ENCODE measurements around the gene RGR. TPM values are rescaled to one million over a fixed set of nuclear protein-coding genes. Genes with fewer than 3 reads are reported as not detected.

The RGR gene
- total RNA-seq, 1 experiment from 2014 or later, result not detected

DNA sequence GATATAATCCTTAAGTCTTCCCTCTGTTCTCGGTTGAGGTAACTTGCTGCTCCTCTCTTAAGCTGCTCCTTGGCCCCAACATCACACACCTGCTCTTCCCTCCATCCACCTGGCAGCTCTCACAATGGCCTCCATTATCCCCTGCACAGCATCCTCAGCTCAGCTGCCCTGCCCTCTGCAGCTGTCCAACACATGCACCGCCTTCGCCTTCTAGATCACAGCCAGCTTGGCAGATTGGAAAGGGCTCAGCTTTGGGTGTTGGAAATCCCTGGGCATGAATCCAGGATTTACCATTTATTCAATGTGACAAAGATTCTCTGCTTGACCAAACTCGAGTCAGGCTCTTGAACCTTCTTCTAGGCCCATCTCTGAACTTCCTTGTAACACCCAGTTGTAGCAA lies 20.6 kb downstream of the RGR start:
- no peaks in the 10 kb centered on the region for H3K36me3 Mint-ChIP-seq
- peaks cover 10% of the 10 kb centered on the region for H3K27me3 Mint-ChIP-seq (ENCODE audit: low read depth)
- CTCF ChIA-PET, result interaction anchor here (1.0 to 7.0 kb wide), 9 partner anchors 10 to 284 kb away, joined by 3 to 261 read pairs (median 6); no protein-coding TSS in a partner anchor
- H3K4me1 Mint-ChIP-seq, result peaks cover 13% of the 10 kb centered on the region
- TF ChIP-seq, protein P1, sequence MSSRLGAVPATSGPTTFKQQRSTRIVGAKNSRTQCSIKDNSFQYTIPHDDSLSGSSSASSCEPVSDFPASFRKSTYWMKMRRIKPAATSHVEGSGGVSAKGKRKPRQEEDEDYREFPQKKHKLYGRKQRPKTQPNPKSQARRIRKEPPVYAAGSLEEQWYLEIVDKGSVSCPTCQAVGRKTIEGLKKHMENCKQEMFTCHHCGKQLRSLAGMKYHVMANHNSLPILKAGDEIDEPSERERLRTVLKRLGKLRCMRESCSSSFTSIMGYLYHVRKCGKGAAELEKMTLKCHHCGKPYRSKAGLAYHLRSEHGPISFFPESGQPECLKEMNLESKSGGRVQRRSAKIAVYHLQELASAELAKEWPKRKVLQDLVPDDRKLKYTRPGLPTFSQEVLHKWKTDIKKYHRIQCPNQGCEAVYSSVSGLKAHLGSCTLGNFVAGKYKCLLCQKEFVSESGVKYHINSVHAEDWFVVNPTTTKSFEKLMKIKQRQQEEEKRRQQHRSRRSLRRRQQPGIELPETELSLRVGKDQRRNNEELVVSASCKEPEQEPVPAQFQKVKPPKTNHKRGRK (CRISPR knock-in tag; IDR thresholded peaks at IDR 0.05; ENCODE audit: borderline replicate concordance), result no peak
- TF ChIP-seq, protein P2, sequence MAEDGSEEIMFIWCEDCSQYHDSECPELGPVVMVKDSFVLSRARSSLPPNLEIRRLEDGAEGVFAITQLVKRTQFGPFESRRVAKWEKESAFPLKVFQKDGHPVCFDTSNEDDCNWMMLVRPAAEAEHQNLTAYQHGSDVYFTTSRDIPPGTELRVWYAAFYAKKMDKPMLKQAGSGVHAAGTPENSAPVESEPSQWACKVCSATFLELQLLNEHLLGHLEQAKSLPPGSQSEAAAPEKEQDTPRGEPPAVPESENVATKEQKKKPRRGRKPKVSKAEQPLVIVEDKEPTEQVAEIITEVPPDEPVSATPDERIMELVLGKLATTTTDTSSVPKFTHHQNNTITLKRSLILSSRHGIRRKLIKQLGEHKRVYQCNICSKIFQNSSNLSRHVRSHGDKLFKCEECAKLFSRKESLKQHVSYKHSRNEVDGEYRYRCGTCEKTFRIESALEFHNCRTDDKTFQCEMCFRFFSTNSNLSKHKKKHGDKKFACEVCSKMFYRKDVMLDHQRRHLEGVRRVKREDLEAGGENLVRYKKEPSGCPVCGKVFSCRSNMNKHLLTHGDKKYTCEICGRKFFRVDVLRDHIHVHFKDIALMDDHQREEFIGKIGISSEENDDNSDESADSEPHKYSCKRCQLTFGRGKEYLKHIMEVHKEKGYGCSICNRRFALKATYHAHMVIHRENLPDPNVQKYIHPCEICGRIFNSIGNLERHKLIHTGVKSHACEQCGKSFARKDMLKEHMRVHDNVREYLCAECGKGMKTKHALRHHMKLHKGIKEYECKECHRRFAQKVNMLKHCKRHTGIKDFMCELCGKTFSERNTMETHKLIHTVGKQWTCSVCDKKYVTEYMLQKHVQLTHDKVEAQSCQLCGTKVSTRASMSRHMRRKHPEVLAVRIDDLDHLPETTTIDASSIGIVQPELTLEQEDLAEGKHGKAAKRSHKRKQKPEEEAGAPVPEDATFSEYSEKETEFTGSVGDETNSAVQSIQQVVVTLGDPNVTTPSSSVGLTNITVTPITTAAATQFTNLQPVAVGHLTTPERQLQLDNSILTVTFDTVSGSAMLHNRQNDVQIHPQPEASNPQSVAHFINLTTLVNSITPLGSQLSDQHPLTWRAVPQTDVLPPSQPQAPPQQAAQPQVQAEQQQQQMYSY (CRISPR knock-in tag; IDR thresholded peaks at IDR 0.05), result no peak
- TF ChIP-seq ELF4 (CRISPR knock-in tag; IDR thresholded peaks at IDR 0.05; ENCODE audit: low read depth) (no peak), JAZF1 (CRISPR knock-in tag; IDR thresholded peaks at IDR 0.05) (no peak), IRF2 (CRISPR knock-in tag; IDR thresholded peaks at IDR 0.05; ENCODE audit: borderline replicate concordance, low read depth) (no peak)
- TF ChIP-seq, protein P3, sequence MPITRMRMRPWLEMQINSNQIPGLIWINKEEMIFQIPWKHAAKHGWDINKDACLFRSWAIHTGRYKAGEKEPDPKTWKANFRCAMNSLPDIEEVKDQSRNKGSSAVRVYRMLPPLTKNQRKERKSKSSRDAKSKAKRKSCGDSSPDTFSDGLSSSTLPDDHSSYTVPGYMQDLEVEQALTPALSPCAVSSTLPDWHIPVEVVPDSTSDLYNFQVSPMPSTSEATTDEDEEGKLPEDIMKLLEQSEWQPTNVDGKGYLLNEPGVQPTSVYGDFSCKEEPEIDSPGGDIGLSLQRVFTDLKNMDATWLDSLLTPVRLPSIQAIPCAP (CRISPR knock-in tag; IDR thresholded peaks at IDR 0.05), result no peak
- TF ChIP-seq, protein P4, sequence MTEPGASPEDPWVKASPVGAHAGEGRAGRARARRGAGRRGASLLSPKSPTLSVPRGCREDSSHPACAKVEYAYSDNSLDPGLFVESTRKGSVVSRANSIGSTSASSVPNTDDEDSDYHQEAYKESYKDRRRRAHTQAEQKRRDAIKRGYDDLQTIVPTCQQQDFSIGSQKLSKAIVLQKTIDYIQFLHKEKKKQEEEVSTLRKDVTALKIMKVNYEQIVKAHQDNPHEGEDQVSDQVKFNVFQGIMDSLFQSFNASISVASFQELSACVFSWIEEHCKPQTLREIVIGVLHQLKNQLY (CRISPR knock-in tag; IDR thresholded peaks at IDR 0.05), result no peak
- TF ChIP-seq, protein P5, sequence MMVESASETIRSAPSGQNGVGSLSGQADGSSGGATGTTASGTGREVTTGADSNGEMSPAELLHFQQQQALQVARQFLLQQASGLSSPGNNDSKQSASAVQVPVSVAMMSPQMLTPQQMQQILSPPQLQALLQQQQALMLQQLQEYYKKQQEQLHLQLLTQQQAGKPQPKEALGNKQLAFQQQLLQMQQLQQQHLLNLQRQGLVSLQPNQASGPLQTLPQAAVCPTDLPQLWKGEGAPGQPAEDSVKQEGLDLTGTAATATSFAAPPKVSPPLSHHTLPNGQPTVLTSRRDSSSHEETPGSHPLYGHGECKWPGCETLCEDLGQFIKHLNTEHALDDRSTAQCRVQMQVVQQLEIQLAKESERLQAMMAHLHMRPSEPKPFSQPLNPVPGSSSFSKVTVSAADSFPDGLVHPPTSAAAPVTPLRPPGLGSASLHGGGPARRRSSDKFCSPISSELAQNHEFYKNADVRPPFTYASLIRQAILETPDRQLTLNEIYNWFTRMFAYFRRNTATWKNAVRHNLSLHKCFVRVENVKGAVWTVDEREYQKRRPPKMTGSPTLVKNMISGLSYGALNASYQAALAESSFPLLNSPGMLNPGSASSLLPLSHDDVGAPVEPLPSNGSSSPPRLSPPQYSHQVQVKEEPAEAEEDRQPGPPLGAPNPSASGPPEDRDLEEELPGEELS (CRISPR knock-in tag; IDR thresholded peaks at IDR 0.05), result no peak
- ATAC-seq (no peak), DNase-seq (ENCODE audit: low spot score) (no peak)
- POLR2A ChIA-PET, result no interaction called here
- no peak overlapping the region for H3K27ac Mint-ChIP-seq
- H3K9me3 Mint-ChIP-seq, result no peaks in the 10 kb centered on the region
- no peak overlapping the region for H3K4me3 Mint-ChIP-seq

DNA sequence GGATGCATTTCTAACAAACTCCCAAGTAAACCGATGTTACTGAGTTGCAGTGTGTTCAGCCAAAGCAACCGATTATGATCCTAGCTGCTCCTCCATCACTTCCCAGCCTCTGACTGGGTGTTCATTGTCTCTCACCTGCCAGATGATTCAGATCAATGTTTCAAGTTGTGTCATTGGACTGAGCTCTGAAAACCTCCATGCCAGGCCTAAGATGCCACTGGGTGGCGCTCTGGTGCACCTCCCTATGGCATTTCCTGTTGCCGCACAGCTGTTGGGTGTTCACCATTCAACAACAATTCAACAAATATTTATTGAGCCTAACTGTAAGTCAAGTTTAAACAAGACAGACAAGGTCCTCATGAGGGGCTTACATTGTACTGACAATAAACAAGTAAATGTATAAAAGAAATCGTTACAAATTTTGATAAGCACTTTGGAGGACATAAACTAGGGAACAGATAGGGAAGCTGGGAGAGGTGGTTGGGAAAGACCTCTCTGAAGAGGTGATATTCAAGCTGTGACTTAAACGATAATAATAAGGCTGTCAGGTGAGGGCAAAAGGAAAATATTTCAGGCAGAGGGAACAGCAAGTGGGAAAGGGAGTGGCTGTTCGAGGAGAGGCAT lies 22.8 kb downstream of the RGR start:
- Mint-ChIP-seq H3K27me3 (ENCODE audit: low read depth) (peaks cover 10% of the 10 kb centered on the region), H3K9me3 (no peaks in the 10 kb centered on the region), H3K4me1 (peaks cover 15% of the 10 kb centered on the region), H3K4me3 (no peak overlapping the region), H3K36me3 (no peaks in the 10 kb centered on the region), H3K27ac (no peak overlapping the region)
- ATAC-seq (peak; percentile 76), DNase-seq (ENCODE audit: low spot score) (peak; percentile 86)
- ChIA-PET POLR2A (interaction anchor here (0.6 to 1.2 kb wide), 3 partner anchors 61 to 464 kb away, joined by 3 to 4 read pairs (median 4); partner anchors contain the start of gene CCSER2), CTCF (interaction anchor here (0.6 to 7.0 kb wide), 51 partner anchors 9 to 398 kb away, joined by 3 to 261 read pairs (median 5); partner anchors contain the start of gene CCSER2)
- TF ChIP-seq, protein P6, sequence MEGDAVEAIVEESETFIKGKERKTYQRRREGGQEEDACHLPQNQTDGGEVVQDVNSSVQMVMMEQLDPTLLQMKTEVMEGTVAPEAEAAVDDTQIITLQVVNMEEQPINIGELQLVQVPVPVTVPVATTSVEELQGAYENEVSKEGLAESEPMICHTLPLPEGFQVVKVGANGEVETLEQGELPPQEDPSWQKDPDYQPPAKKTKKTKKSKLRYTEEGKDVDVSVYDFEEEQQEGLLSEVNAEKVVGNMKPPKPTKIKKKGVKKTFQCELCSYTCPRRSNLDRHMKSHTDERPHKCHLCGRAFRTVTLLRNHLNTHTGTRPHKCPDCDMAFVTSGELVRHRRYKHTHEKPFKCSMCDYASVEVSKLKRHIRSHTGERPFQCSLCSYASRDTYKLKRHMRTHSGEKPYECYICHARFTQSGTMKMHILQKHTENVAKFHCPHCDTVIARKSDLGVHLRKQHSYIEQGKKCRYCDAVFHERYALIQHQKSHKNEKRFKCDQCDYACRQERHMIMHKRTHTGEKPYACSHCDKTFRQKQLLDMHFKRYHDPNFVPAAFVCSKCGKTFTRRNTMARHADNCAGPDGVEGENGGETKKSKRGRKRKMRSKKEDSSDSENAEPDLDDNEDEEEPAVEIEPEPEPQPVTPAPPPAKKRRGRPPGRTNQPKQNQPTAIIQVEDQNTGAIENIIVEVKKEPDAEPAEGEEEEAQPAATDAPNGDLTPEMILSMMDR (IDR thresholded peaks at IDR 0.05), result peak; percentile 41
- TF ChIP-seq ESRRA (CRISPR knock-in tag; IDR thresholded peaks at IDR 0.05; ENCODE audit: borderline replicate concordance), result no peak

All from WTC11 (cell line).